HepG2 (cell line): ENCODE data around the gene OR10R2. TPM values are rescaled to one million over a fixed set of nuclear protein-coding genes. Genes with fewer than 3 reads are reported as not detected.

ENCODE experiments used
- ATAC-seq: fragments of 200-7000 bp; cut with Tn5 transposase; 3 replicates; pipeline ENCODE4 v1.9.1; 2020; ENCODE audit warnings: mild to moderate bottlenecking, moderate library complexity
- BruUV-seq: library from RNA; stranded (reverse); fragments of 400-500 nt; replicated peaks from 2 replicates; lab custom pipeline; 2021; lab: Mats Ljungman, UMichigan
- CTCF ChIA-PET: fragments of 300-600 bp; formaldehyde crosslinking; extraction: SDS; loops from one replicate; lab custom pipeline; 2021; ENCODE audit warnings: low total read pairs, inconsistent platforms, low intra/inter-chr PET ratio; lab: Yijun Ruan, JAX
- POLR2A ChIA-PET: fragments of 350-600 bp; sonication (Branson Sonifier 250); formaldehyde crosslinking; loops from one replicate; lab custom pipeline; 2020; ENCODE audit warnings: antibody characterized with exemption, inconsistent platforms; lab: Yijun Ruan, JAX
- DNase-seq: peaks from one replicate; pipeline ENCODE4 v3.0.0-alpha.2; 2015; ENCODE audit warnings: low spot score
- FAIRE-seq: peaks from 3 replicates; lab custom pipeline; 2011; peaks lifted over from hg19 to GRCh38; lab: Jason Lieb, UNC
- H2AFZ ChIP-seq: one replicate; pipeline ENCODE4 v1.6.1; 2011; ENCODE audit warnings: low read length, inconsistent platforms
- H3K27ac ChIP-seq: fragments of 300-600 bp; 3 replicates; pipeline ENCODE4 v1.8.0; 2011; ENCODE audit warnings: mixed run types, mild to moderate bottlenecking, mixed read lengths, low read length, inconsistent platforms; ENCODE audit not compliant: insufficient read depth; ENCODE audit errors: extremely low read length
- H3K27me3 ChIP-seq, 2 experiments: fragments of 200-600 bp in 1 of 2; 2 replicates in 1 of 2; 3 replicates in 1 of 2; pipeline versions ENCODE4 v1.6.0 to v1.8.0; 2011; ENCODE audit warnings: low read length in 2 of 2, mild to moderate bottlenecking in 2 of 2, moderate library complexity in 2 of 2, inconsistent platforms in 1 of 2; ENCODE audit not compliant: insufficient read depth in 2 of 2, control insufficient read depth in 1 of 2
- H3K36me3 ChIP-seq, 2 experiments: fragments of 200-600 bp in 1 of 2; replicated peaks in 1 of 2; 2 replicates in 1 of 2; 3 replicates in 1 of 2; pipeline versions ENCODE4 v1.5.1 to v1.8.0; 2011; ENCODE audit warnings: low read length in 2 of 2, inconsistent platforms in 1 of 2; ENCODE audit not compliant: insufficient read depth in 2 of 2, control insufficient read depth in 1 of 2
- H3K4me1 ChIP-seq: 2 replicates; pipeline ENCODE4 v1.5.1; 2012; ENCODE audit warnings: low read length, inconsistent platforms; ENCODE audit not compliant: insufficient read depth
- H3K4me2 ChIP-seq: 2 replicates; pipeline ENCODE4 v1.6.0; 2011; ENCODE audit warnings: low read depth, low read length, inconsistent platforms
- H3K4me3 ChIP-seq, 3 experiments: fragments of 200-600 bp in 1 of 3; sonication (generic), shearing (Covaris generic) in 1 of 3; replicated peaks in 1 of 3; 2 replicates each; pipeline ENCODE4 v1.5.1; 2011 to 2016; ENCODE audit warnings: low read length in 3 of 3, inconsistent platforms in 2 of 3, low read depth in 2 of 3, mild to moderate bottlenecking in 2 of 3, control low read depth in 1 of 3, mixed read lengths in 1 of 3; ENCODE audit not compliant: insufficient read depth in 1 of 3
- H3K79me2 ChIP-seq: one replicate; pipeline ENCODE4 v1.6.1; 2011; ENCODE audit warnings: low read length, inconsistent platforms; ENCODE audit not compliant: insufficient read depth
- H3K9ac ChIP-seq: 2 replicates; pipeline ENCODE4 v1.6.0; 2011; ENCODE audit warnings: mild to moderate bottlenecking, low read depth, low read length, inconsistent platforms; ENCODE audit not compliant: insufficient read depth
- H3K9me3 ChIP-seq: 2 replicates; pipeline ENCODE4 v1.5.1; 2012; ENCODE audit warnings: mild to moderate bottlenecking, low read length
- H4K20me1 ChIP-seq: 2 replicates; pipeline ENCODE4 v1.6.0; 2011; ENCODE audit warnings: inconsistent platforms, mild to moderate bottlenecking, low read length, moderate library complexity; ENCODE audit not compliant: insufficient read depth
- FOXA3 ChIP-seq: IDR thresholded peaks from 2 replicates; pipeline ENCODE4 v1.6.1; 2016; ENCODE audit warnings: missing genetic modification reagents, missing compliant biosample characterization
- KDM3A ChIP-seq: IDR thresholded peaks from 2 replicates; pipeline ENCODE4 v1.6.1; 2018; ENCODE audit warnings: low read depth, missing compliant biosample characterization
- LCORL ChIP-seq, 2 experiments: fragments of 450-650 bp in 1 of 2; sonication (generic) in 1 of 2; formaldehyde crosslinking in 1 of 2; IDR thresholded peaks; 2 replicates each; pipeline versions ENCODE4 v1.5.0 to v1.6.1; 2017 to 2020; ENCODE audit warnings: antibody characterized with exemption in 1 of 2, missing genetic modification reagents in 1 of 2
- RAD21 ChIP-seq: fragments of 450-650 bp; formaldehyde crosslinking; IDR thresholded peaks from 2 replicates; pipeline ENCODE4 v1.5.0; 2020; ENCODE audit warnings: mild to moderate bottlenecking
- ZFP36L1 ChIP-seq: sonication (generic); formaldehyde crosslinking; IDR thresholded peaks from 2 replicates; pipeline ENCODE4 v1.8.0; 2022; ENCODE audit warnings: mild to moderate bottlenecking, missing genetic modification reagents, moderate library complexity
- ZNF292 ChIP-seq: sonication (generic); formaldehyde crosslinking; IDR thresholded peaks from 2 replicates; pipeline ENCODE4 v1.8.1; 2022; ENCODE audit warnings: mild to moderate bottlenecking, low read depth, missing genetic modification reagents, borderline replicate concordance
- ZNF570 ChIP-seq: sonication (generic); formaldehyde crosslinking; IDR thresholded peaks from 2 replicates; pipeline ENCODE4 v1.4.0; 2020; ENCODE audit warnings: mild to moderate bottlenecking, missing genetic modification reagents, borderline replicate concordance
- ZSCAN20 ChIP-seq: sonication (generic); formaldehyde crosslinking; IDR thresholded peaks from 2 replicates; pipeline ENCODE4 v1.4.0; 2020; ENCODE audit warnings: missing genetic modification reagents, mild to moderate bottlenecking, borderline replicate concordance
- in situ Hi-C: cut with HindIII; loops from 2 replicates; pipeline ENCODE4 v1.10.0; 2017; ENCODE audit warnings: low pct_unique_long_range_greater_than_20kb; ENCODE audit not compliant: extremely low pct_ligation_motif_present
- intact Hi-C: fragments of 100-400 bp; cut with micrococcal nuclease; formaldehyde crosslinking; loops from one replicate; pipeline ENCODE4 v1.10.0; 2022; ENCODE audit not compliant: unreplicated experiment
- polyA plus RNA-seq, 8 experiments: library from polyadenylated mRNA; depleted of rRNA in 3 of 8; stranded (reverse) in 7 of 8; unstranded in 1 of 8; fragments of >200 nt; fragmentation: Illumina TruSeq in 4 of 8; extraction: Trizol in 4 of 8; gene quantifications; 2 replicates each; pipeline versions ENCODE4 v1.2.1 to v1.2.3, GENCODE V29; 2011 to 2016; ENCODE audit warnings: low read depth in 4 of 8, missing spikeins in 1 of 8, mixed read lengths in 1 of 8; ENCODE audit not compliant: insufficient read depth in 1 of 8
- total RNA-seq, 5 experiments: library from RNA; depleted of rRNA; stranded (reverse); fragments of >200 nt; fragmentation: Illumina TruSeq; extraction: Trizol; gene quantifications; 2 replicates each; pipeline ENCODE4 v1.2.3, GENCODE V29; 2016; ENCODE audit warnings: low read depth in 1 of 5
- TF ChIP-seq, protein P1 (sequence below), 2 experiments: IDR thresholded peaks; 2 replicates each; pipeline ENCODE4 v1.6.1; 2011 to 2012; ENCODE audit warnings: low read length in 2 of 2, borderline replicate concordance in 1 of 2, low read depth in 1 of 2, mild to moderate bottlenecking in 1 of 2, moderate library complexity in 1 of 2

OR10R2 gene
- total and polyA plus RNA-seq, 2 of the 13 experiments (the other 11 are each of a cell fraction or from before 2014, with no cell fraction given) = not detected

DNA sequence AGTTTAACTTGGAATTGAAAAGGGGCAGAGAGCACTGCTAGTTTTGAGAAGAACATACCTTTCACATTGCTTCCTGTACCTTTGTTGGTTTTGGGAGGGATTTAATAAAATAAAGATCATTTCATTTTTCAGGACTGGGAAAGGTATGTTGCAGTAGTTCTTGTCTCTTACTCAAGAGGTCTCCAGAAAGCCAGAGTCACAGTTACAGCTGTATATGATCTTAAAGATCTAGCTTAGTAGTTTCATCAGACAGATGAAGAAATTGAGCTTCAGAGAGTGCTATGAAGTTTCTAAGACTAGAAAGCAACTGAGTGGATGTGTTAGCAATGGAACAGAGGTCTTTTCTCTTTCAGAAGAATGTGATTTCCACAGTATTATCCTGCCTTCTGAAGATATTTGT, 47.0 kb upstream of the OR10R2 start:
- in situ Hi-C loops (no loop called here), intact Hi-C loops (no loop called here)
- Histone ChIP-seq H3K79me2 (no peaks in the 10 kb centered on the region), H3K36me3 (no peaks in the 10 kb centered on the region), H3K4me1 (no peaks in the 10 kb centered on the region), H3K27me3 (no peaks in the 10 kb centered on the region), H3K4me3 (no peak overlapping the region), H3K27ac (no peak overlapping the region), H2AFZ (no peak overlapping the region), H3K9me3 (peaks cover 50% of the 10 kb centered on the region), H4K20me1 (no peaks in the 10 kb centered on the region), H3K4me2 (no peak overlapping the region), H3K9ac (no peak overlapping the region)
- ChIA-PET POLR2A (no interaction called here), CTCF (no interaction called here)
- ATAC-seq (no peak), FAIRE-seq (no peak), DNase-seq (no peak)
- no TSS peak for BruUV-seq
- no peak for TF ChIP-seq KDM3A (CRISPR knock-in tag)
- no peak for TF ChIP-seq RAD21
- TF ChIP-seq LCORL (IDR thresholded peaks at IDR 0.05) = no peak
- no peak for TF ChIP-seq LCORL (CRISPR knock-in tag; IDR thresholded peaks at IDR 0.05)
- no peak for TF ChIP-seq ZSCAN20 (CRISPR knock-in tag)
- TF ChIP-seq ZNF292 (CRISPR knock-in tag) = no peak
- TF ChIP-seq, protein P1, sequence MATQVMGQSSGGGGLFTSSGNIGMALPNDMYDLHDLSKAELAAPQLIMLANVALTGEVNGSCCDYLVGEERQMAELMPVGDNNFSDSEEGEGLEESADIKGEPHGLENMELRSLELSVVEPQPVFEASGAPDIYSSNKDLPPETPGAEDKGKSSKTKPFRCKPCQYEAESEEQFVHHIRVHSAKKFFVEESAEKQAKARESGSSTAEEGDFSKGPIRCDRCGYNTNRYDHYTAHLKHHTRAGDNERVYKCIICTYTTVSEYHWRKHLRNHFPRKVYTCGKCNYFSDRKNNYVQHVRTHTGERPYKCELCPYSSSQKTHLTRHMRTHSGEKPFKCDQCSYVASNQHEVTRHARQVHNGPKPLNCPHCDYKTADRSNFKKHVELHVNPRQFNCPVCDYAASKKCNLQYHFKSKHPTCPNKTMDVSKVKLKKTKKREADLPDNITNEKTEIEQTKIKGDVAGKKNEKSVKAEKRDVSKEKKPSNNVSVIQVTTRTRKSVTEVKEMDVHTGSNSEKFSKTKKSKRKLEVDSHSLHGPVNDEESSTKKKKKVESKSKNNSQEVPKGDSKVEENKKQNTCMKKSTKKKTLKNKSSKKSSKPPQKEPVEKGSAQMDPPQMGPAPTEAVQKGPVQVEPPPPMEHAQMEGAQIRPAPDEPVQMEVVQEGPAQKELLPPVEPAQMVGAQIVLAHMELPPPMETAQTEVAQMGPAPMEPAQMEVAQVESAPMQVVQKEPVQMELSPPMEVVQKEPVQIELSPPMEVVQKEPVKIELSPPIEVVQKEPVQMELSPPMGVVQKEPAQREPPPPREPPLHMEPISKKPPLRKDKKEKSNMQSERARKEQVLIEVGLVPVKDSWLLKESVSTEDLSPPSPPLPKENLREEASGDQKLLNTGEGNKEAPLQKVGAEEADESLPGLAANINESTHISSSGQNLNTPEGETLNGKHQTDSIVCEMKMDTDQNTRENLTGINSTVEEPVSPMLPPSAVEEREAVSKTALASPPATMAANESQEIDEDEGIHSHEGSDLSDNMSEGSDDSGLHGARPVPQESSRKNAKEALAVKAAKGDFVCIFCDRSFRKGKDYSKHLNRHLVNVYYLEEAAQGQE (IDR thresholded peaks at IDR 0.05; ENCODE audit: borderline replicate concordance in 1 of 2, low read depth in 1 of 2, low read length in 2 of 2) = no peak
- TF ChIP-seq ZFP36L1 (CRISPR knock-in tag) = no peak
- TF ChIP-seq FOXA3 = no peak
- TF ChIP-seq ZNF570 (CRISPR knock-in tag) = no peak
